GM21381 (cell line): Measurements from ENCODE around the gene TRHDE.
A peak's percentile ranks its signal among the peaks of the same experiment; 100 is the strongest.
"Not testable (repeated sequence)": the region's sequence is repeated elsewhere in the genome, so short reads cannot be mapped to it uniquely, and the experiment has no call there.

ENCODE experiments used
- ATAC-seq: cut with Tn5 transposase; IDR thresholded peaks from one replicate; pipeline ENCODE4 v1.9.1; 2021; ENCODE audit warnings: mild to moderate bottlenecking, moderate library complexity; ENCODE audit not compliant: unreplicated experiment

TRHDE gene

GRCh38 chr12:72586456-72586855 lies 314.3 kb downstream of the TRHDE start:
- no peak for ATAC-seq

- ATAC-seq, result no peak
These were observed 330.4 kb downstream of the TRHDE start for GRCh38 chr12:72602581-72602980.

- no peak for ATAC-seq
These were observed 333.8 kb downstream of the TRHDE start for GRCh38 chr12:72605975-72606374.

- no peak for ATAC-seq
These were observed 338.2 kb downstream of the TRHDE start for GRCh38 chr12:72610342-72610741.

GRCh38 chr12:72610854-72611358 lies 338.7 kb downstream of the TRHDE start:
- no peak for ATAC-seq

- no peak for ATAC-seq
These were observed 340.0 kb downstream of the TRHDE start for GRCh38 chr12:72612171-72612570.

GRCh38 chr12:72618764-72619163 lies 346.6 kb downstream of the TRHDE start:
- ATAC-seq, result no peak

- ATAC-seq, result no peak
These were observed 350.4 kb downstream of the TRHDE start for GRCh38 chr12:72622556-72622955.

- no peak for ATAC-seq
These were observed 359.9 kb downstream of the TRHDE start for GRCh38 chr12:72631926-72632685.

GRCh38 chr12:72642706-72643105 lies 370.5 kb downstream of the TRHDE start:
- ATAC-seq, result no peak

- no peak for ATAC-seq
These were observed 375.0 kb downstream of the TRHDE start for GRCh38 chr12:72647139-72647538.

GRCh38 chr12:72658615-72659014 lies 386.4 kb downstream of the TRHDE start:
- no peak for ATAC-seq

- ATAC-seq, result not testable (repeated sequence)
These were observed 388.0 kb downstream of the TRHDE start for GRCh38 chr12:72660174-72660573.

GRCh38 chr12:72673853-72674252 lies 401.7 kb downstream of the TRHDE start:
- ATAC-seq, result peak; percentile 70

GRCh38 chr12:72676556-72676955 lies 404.4 kb downstream of the TRHDE start:
- ATAC-seq, result no peak

GRCh38 chr12:72677139-72677538 lies 405.0 kb downstream of the TRHDE start:
- no peak for ATAC-seq

GRCh38 chr12:72677846-72678245 lies 405.7 kb downstream of the TRHDE start:
- ATAC-seq, result no peak

GRCh38 chr12:72679147-72679757 lies 407.1 kb downstream of the TRHDE start:
- no peak for ATAC-seq

GRCh38 chr12:72681028-72681427 lies 408.9 kb downstream of the TRHDE start:
- no peak for ATAC-seq

- no peak for ATAC-seq
These were observed 412.3 kb downstream of the TRHDE start for GRCh38 chr12:72684491-72684890.

- ATAC-seq, result no peak
These were observed 420.2 kb downstream of the TRHDE start for GRCh38 chr12:72692338-72692737.

GRCh38 chr12:72694193-72694592 lies 422.0 kb downstream of the TRHDE start:
- ATAC-seq, result no peak
